Peyer's patch (tissue), 4 donors: Measurements from ENCODE around the gene ITGA11.

ENCODE experiments used
- POLR2A ChIP-seq, 2 donors: fragments of 450-650 bp; IDR thresholded peaks; one replicate each; pipeline ENCODE4 v1.5.1; 2017; ENCODE audit warnings: antibody characterized with exemption in 2 of 2, mild to moderate bottlenecking in 2 of 2, moderate library complexity in 2 of 2
- TF ChIP-seq, protein P1 (sequence below), 6 experiments: fragments of 450-650 bp in 4 of 6; fragments of 200-600 bp in 2 of 6; sonication (generic) in 1 of 6; IDR thresholded peaks; one replicate each; pipeline ENCODE4 v1.5.1; 2017 to 2019; ENCODE audit warnings: antibody characterized with exemption in 6 of 6, mild to moderate bottlenecking in 3 of 6, moderate library complexity in 1 of 6

- TF ChIP-seq POLR2A (IDR thresholded peaks at IDR 0.05), result no peak
- TF ChIP-seq, protein P1, sequence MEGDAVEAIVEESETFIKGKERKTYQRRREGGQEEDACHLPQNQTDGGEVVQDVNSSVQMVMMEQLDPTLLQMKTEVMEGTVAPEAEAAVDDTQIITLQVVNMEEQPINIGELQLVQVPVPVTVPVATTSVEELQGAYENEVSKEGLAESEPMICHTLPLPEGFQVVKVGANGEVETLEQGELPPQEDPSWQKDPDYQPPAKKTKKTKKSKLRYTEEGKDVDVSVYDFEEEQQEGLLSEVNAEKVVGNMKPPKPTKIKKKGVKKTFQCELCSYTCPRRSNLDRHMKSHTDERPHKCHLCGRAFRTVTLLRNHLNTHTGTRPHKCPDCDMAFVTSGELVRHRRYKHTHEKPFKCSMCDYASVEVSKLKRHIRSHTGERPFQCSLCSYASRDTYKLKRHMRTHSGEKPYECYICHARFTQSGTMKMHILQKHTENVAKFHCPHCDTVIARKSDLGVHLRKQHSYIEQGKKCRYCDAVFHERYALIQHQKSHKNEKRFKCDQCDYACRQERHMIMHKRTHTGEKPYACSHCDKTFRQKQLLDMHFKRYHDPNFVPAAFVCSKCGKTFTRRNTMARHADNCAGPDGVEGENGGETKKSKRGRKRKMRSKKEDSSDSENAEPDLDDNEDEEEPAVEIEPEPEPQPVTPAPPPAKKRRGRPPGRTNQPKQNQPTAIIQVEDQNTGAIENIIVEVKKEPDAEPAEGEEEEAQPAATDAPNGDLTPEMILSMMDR (IDR thresholded peaks at IDR 0.05), result no peak
These were observed 97.3 kb downstream of the ITGA11 start for GRCh38 chr15:68334661-68335124.
